Measurements from ENCODE around the gene TBPL2.
"Not testable (repeated sequence)": the region's sequence is repeated elsewhere in the genome, so short reads cannot be mapped to it uniquely, and the experiment has no call there.

The TBPL2 gene

GRCh38 chr14:55446833-55447232 is 6.4 kb upstream of the TBPL2 start:
- no peak overlapping the region for H3K4me3 ChIP-seq (ENCODE audit: low read depth, low read length)

GRCh38 chr14:55446127-55446736 is 5.8 kb upstream of the TBPL2 start:
- peak; percentile 31 for DNase-seq (ENCODE audit: low read depth)
- H3K4me3 ChIP-seq (ENCODE audit: low read depth, low read length): no peak overlapping the region

More at GRCh38 chr14:55446833-55447232, 6.4 kb upstream of the TBPL2 start:
- peak; percentile 71 for DNase-seq (ENCODE audit: low read depth)

GRCh38 chr14:55441286-55441685 is 870 bp upstream of the TBPL2 start:
- no peak for DNase-seq (ENCODE audit: low read depth)
- H3K4me3 ChIP-seq (ENCODE audit: low read depth, low read length): no peak overlapping the region

DNA sequence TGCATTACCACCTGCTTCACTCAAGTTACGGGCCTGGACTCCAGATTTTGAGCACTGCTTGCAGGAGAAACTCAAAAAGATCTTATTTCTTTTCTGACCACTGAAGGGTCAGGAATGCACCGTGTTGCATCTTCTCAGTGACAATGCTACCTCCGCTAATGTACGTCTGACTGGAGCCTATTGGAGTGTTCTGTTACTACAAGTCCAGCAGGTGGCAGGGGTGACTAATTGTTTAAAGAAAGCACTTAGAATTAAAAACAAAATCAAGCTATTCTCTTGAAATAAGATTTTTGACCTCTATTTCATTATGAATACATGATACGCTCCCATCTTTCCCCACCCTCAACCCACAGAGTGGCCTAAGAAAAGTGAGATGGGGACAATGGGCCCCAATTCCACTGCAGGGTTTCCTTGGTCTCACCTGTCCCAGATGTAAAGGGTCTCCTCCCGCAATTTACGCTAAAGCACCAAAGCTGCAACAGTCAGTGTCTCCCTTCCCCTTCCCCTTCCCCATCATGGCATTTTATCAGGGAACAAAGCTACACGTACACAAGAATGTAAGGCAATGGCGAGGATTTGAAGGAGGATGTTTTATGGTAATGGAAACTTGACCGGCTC is 2.2 kb downstream of the TBPL2 start:
- peak; percentile 23 for DNase-seq (ENCODE audit: low read depth)
- H3K4me3 ChIP-seq (ENCODE audit: low read depth, low read length): no peak overlapping the region

GRCh38 chr14:55436931-55437330 is 3.5 kb downstream of the TBPL2 start:
- no peak for DNase-seq (ENCODE audit: low read depth)

DNA sequence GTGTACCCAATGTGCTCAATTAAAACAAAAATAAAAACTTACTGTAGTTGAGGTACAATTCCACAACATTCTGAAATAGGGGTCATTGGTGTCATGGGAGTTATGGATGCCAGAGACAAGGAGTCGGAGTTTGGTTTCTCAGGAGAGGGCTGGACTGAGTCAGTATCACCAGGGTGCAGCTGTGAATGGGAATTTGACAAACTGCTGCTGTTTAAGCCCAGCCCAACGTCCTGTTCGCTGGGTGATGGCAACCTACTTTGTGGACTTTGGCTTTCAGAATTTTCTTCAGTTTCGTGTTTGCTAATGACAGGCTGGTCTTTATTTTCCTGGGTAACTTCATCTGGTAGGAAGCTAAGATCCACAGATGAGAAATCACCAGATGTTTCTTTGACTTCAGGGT is 3.9 kb downstream of the TBPL2 start:
- no peak for DNase-seq (ENCODE audit: low read depth)
- no peak overlapping the region for H3K4me3 ChIP-seq (ENCODE audit: low read depth, low read length)

More at GRCh38 chr14:55436931-55437330, 3.5 kb downstream of the TBPL2 start:
- no peak overlapping the region for H3K4me3 ChIP-seq (ENCODE audit: low read depth, low read length)

DNA sequence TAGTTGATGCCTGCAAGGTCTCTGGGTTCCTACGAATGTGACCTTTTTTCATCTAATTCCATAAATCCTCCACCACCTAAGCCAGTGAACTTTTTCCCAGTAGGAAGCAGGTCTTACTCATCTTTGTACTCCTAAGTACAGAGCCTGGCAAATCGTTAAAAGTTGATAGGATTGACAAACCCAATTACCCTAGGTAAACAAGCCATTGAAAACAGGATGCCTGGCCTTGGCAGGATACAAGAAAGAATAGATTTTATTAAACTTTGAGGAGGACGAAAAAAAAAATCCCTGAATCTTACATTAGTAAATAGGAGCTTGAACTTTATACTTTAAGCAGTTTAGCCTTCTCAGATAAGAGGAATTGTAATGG is 5.6 kb downstream of the TBPL2 start:
- DNase-seq (ENCODE audit: low read depth): no peak
- no peak overlapping the region for H3K4me3 ChIP-seq (ENCODE audit: low read depth, low read length)

GRCh38 chr14:55433880-55434804 is 6.3 kb downstream of the TBPL2 start:
- H3K4me3 ChIP-seq (ENCODE audit: low read depth, low read length): no peak overlapping the region
- no peak for DNase-seq (ENCODE audit: low read depth)

- no peak for DNase-seq (ENCODE audit: low read depth)
- no peak overlapping the region for H3K4me3 ChIP-seq (ENCODE audit: low read depth, low read length)
Measured at GRCh38 chr14:55432628-55433027, 7.8 kb downstream of the TBPL2 start.

GRCh38 chr14:55430024-55430690 is 10.3 kb downstream of the TBPL2 start:
- H3K4me3 ChIP-seq (ENCODE audit: low read depth, low read length): no peak overlapping the region
- peak; percentile 44 for DNase-seq (ENCODE audit: low read depth)

DNA sequence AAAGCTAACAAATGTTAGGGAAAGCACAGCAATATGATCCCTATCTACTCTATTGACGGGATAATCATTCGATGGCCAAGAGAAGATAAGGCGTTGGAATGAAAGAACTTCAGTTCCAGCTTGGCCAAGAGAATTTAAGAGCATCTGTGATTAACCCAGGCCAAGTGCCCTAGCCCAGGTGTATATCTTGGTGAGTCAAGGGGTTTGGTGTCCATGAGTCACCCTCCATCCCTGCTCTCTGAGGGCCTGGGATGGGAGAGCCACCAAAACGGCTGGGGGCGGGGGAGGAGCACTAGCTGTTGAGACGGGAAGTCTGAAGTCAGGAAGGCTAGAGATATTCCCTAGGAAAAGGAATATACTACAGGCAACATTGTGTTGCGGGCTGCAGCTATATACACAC is 13.0 kb downstream of the TBPL2 start:
- H3K4me3 ChIP-seq (ENCODE audit: low read depth, low read length): no peak overlapping the region
- no peak for DNase-seq (ENCODE audit: low read depth)

DNA sequence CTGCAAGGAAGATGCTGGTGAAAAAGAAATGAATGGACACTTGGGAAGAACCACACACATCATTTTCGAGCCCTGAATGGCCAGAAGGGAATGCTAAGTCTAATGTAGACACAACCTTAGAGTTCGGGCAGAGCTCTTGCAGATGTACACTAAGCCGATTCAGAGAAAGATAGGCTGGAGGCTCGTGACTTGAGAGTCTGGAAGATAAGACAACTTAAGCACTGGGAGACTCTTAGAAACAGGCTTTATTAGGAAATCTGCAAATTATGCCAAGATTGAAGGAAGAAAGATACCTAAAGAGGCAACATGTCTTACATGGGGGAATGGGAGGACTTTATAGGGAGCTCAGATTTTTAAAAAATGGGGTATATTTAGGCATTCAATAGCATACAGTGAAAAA is 13.5 kb downstream of the TBPL2 start:
- no peak overlapping the region for H3K4me3 ChIP-seq (ENCODE audit: low read depth, low read length)
- no peak for DNase-seq (ENCODE audit: low read depth)

DNA sequence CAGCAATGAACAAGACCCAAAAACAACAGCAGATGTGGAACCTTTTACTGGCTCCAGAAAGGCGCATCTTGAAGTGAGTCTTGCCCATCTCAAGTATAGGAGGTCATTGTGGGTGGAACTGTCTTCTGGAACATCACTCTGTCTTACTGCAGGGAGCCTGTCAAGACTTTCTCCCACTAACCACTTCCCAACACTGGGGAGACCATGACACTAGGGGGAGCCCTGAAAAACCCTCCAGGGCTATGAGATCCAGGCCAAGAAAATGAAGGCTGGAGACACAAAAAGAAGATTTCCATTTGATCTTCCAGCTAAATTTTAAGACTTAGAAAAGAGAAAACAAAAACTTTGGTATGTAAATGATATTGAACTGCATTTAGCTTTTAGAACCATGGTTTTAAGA is 15.3 kb downstream of the TBPL2 start:
- no peak for DNase-seq (ENCODE audit: low read depth)
- H3K4me3 ChIP-seq (ENCODE audit: low read depth, low read length): no peak overlapping the region

DNA sequence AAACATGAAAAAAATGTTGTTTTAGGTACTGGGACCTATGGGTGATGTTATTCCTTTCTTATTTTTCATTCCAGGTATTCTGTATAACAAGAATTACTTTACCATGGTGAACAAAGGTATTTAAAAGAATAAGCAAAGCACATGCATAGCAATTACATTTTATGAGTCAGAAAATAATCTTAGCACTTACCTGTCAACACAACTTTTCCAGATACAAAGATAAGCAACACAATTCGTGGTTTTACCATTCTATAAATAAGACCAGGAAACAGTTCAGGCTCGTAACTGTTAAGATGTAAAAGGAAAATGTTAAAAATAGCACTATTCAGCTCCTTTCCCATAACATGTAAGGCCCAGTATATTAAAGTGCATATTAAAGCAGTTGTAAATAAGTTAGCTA is 16.4 kb downstream of the TBPL2 start:
- no peak overlapping the region for H3K4me3 ChIP-seq (ENCODE audit: low read depth, low read length)
- no peak for DNase-seq (ENCODE audit: low read depth)

DNA sequence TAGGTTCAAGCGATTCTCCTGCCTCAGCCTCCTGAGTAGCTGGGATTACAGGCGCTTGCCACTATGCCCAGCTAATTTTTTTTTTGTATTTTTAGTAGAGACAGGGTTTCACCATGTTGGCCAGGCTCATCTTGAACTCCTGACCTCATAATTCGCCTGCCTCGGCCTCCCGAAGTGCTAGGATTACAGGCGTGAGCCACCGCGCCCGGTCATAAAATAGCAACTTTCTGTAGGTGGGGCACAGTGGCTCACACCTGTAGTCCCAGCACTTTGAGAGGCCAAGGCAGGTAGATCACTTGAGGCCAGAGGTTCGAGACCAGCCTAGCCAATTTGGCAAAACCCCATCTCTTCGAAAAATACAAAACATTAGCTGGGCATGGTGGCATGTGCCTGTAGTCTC is 18.1 kb downstream of the TBPL2 start:
- not testable (repeated sequence) for H3K4me3 ChIP-seq (ENCODE audit: low read depth, low read length); DNase-seq (ENCODE audit: low read depth)

- no peak for DNase-seq (ENCODE audit: low read depth)
- H3K4me3 ChIP-seq (ENCODE audit: low read depth, low read length): no peak overlapping the region
Measured at GRCh38 chr14:55419663-55420062, 20.8 kb downstream of the TBPL2 start.

GRCh38 chr14:55418411-55418810 is 22.0 kb downstream of the TBPL2 start:
- no peak for DNase-seq (ENCODE audit: low read depth)
- no peak overlapping the region for H3K4me3 ChIP-seq (ENCODE audit: low read depth, low read length)

GRCh38 chr14:55417955-55418354 is 22.5 kb downstream of the TBPL2 start:
- no peak overlapping the region for H3K4me3 ChIP-seq (ENCODE audit: low read depth, low read length)
- no peak for DNase-seq (ENCODE audit: low read depth)

DNA sequence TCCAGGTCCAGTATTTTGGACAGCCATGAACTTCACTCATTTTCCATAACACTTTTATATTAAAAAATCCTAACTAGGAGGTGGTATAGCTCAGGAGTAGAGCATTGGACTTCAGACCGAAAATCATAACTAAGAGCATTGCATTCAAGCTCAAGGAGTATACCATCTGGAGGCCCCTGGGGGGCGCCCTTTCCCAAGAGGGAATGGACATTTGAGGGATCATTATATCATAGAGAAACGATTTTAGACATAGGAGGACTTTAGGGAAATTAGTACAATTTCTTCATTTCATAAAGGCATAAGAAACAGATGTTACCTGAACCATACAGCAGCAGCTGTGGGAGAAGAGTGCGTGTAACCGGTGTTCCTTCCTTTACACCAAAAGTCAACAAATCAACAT is 23.6 kb downstream of the TBPL2 start:
- no peak for DNase-seq (ENCODE audit: low read depth)
- H3K4me3 ChIP-seq (ENCODE audit: low read depth, low read length): no peak overlapping the region

DNA sequence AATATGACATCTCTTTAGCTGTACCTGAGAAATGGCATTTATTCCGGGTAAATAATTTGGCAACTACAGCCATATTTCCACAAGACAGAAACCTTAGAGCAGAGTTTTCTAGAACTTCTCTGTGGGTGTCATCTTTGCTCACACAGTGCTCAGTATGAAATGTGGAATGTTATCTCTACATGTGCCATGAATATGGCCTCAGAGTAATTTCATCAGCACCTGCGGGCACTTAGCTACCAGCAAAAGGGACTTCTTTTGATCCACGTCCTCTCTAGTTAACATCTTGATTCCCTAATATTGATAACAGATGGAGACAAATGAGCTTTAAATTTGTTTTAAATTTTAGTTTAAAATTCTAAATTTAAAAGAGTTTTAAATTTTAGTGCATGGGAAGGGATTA is 25.9 kb downstream of the TBPL2 start:
- H3K4me3 ChIP-seq (ENCODE audit: low read depth, low read length): no peak overlapping the region
- DNase-seq (ENCODE audit: low read depth): no peak
